NOMO-1 treated with DMSO at 0.1 percent for 48 hours (cell line): ENCODE measurements around the gene CACNA1E.

ENCODE experiments used
- DNase-seq: peaks from one replicate; lab custom pipeline; 2025; ENCODE audit not compliant: unreplicated experiment; lab: John Stamatoyannopoulos, UW

CACNA1E gene

GRCh38 chr1:181483285-181484195, at the start of gene CACNA1E:
CACNA1E (plus strand) TSS chr1:181483517; CDS start chr1:181483745, 228 bp downstream.
- no peak for DNase-seq

DNA sequence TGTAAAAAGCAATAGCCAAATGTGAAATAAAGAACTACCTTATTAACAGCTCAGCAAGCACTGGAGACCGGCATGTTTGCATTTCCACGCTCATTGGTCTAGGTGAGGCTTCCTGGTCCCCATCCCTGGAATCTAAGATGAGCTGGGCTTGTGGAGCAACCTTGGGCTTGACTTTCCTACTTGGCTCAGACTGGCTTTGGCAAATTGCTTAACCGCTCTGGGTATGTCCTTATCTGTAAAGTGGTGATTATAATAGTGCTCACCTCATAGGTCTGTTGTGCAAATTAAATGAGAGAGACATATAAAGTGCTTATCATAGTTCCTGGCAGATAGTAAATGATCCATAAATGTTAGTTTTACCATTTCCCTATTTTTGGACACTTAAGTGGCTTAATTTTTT, 49.4 kb upstream of the CACNA1E start:
- no peak for DNase-seq

GRCh38 chr1:181438013-181438412, 45.3 kb upstream of the CACNA1E start:
- DNase-seq, result no peak

GRCh38 chr1:181440510-181440909, 42.8 kb upstream of the CACNA1E start:
- no peak for DNase-seq

- DNase-seq, result no peak
Observed at GRCh38 chr1:181442181-181442525, 41.2 kb upstream of the CACNA1E start.

DNA sequence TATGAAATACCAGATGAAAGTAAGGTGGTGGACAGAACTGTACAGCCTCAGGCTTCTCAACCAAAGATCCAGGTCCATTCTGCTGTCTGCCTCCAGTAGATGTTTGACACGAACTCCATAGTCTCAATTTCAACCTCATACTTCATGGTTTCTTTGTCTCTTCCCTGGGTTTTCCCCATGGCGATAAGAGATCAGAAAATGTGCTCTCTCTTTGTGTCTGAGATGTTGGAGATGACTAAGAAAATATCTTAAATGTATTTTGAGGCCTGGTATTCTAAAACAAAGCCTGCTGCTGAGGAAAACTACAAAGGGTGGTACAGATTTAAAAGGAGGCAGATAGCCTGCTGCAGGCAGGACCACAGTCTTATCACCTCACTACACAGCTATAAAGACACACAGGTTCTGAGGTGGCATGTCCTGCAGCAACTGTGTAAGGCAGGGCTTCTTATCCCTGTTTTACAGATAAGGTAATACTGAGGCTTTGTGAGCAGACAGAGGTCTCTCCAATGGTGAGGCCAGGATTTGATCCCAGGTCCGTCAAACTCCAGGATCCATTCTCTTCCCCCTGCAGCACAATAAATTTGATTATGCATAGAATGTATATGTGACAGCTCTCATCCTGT, 40.0 kb upstream of the CACNA1E start:
- DNase-seq, result no peak

- DNase-seq, result no peak
Observed at GRCh38 chr1:181445436-181445835, 37.9 kb upstream of the CACNA1E start.

DNA sequence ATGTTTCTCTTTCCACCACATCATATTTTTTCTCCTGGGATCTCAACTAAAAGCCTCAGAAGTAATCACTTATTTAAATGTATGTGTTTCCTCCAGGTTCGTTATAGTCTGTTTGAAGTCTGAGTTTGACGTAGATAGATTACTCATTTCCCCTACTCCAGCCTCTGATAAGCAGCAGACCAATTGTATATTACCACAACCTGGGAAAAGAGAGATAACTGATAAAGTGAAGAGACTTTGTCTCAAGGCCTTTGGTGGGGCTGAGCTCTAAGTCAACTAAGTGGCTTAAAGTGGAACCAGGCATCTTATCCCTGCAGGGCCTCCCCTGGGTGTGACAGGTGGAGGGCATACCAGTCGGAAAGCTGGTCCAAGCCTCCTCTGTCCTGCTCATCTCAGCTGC, 34.9 kb upstream of the CACNA1E start:
- no peak for DNase-seq

DNA sequence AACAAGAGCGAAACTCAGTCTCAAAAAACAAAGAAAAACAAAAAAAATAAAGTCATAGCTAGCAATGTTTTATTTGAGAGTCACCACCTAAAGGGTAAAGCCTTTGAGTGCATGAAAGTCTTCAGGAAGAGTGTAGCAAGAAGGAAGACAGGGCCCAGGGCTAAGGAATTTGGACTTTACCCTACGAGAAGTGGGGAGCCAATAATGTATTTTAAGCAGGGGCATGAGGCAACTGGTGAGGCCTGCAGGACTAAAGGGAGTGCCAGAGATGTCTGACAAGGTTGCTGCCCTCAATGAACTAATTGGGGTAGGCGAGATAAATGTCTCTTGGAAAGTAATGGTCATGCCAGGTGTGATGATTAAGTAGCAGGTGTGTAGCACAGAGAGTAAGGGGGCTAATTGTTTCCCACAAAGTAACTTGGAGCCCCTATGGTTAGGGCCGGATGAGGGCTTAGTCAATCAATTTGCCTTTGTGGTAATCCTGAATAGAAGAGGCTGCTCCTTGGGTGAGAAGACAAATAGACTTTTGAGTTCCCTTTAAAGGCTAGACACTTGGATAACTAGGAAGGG, 31.6 kb upstream of the CACNA1E start:
- DNase-seq, result no peak

GRCh38 chr1:181452746-181453145, 30.6 kb upstream of the CACNA1E start:
- no peak for DNase-seq

GRCh38 chr1:181453541-181454201, 29.6 kb upstream of the CACNA1E start:
- no peak for DNase-seq

- no peak for DNase-seq
Observed at GRCh38 chr1:181456551-181456950, 26.8 kb upstream of the CACNA1E start.

- DNase-seq, result no peak
Observed at GRCh38 chr1:181458419-181458818, 24.9 kb upstream of the CACNA1E start.

GRCh38 chr1:181459067-181459466, 24.2 kb upstream of the CACNA1E start:
- DNase-seq, result no peak

DNA sequence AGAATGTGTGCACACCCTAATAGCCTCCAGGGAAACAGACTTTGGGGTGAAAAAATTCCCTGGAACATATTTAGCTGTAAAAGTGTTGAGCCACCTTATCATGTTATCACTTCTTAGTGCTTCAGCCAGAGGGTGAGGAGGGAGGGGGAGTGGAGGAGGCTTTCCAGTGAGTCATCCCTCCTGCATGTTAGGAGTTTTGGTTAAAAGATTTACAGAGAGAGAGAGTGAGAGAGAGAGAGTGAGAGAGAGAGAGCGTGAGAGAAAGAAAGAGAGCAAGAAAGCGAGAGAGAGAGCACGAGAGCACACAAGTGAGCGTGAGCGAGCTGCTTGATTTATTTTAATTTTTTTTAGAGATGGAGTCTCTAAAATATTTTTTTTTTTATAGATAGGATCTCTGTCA, 13.5 kb upstream of the CACNA1E start:
- no peak for DNase-seq

DNA sequence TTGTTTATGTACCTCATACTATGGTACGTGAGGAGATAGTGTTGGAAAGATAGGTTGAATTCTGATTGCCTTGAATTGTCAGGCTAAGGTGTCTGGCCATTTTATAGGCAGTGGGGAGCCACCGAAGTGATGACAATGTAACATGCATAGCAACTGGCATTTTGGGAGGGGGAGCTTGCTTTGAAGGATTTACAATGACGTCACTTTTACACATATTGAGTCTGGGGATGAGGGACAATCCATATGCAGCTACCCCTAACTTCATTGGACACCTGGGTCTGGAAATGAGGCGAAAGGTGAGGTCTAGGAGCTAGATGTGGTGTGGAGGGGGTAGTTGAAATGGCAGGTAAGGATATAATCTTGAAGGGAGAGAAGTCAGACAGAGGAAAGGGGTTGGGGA, 7.7 kb upstream of the CACNA1E start:
- DNase-seq, result no peak

GRCh38 chr1:181476581-181476980, 6.7 kb upstream of the CACNA1E start:
- no peak for DNase-seq

DNA sequence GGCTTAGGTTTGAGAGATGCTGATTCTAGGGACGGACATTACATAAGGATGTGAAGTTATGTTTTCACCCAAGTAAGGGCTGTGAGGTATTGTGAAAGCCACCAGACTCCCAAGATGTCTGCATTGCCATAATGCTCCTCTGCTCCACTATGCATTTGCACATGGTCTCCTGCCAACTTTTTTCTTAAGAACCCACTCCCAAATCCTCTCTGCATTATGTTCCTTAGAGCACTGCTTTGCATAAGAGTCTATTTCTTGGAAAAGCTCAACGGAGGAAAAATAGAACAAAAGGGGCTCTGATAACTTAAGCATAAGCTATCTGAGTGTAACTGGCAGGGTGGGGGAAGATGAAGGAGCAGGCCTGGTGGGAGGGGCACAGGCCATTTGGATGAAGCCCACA, 5.0 kb upstream of the CACNA1E start:
- no peak for DNase-seq

- peak; percentile 70 for DNase-seq
Observed at GRCh38 chr1:181479137-181479745, 4.1 kb upstream of the CACNA1E start.

- no peak for DNase-seq
Observed at GRCh38 chr1:181482001-181482430, 1.3 kb upstream of the CACNA1E start.
